H9 (cell line): ENCODE results near the gene FHIT. TPM values are rescaled to one million over a fixed set of nuclear protein-coding genes. Genes with fewer than 3 reads are reported as not detected.

Source experiments
- DNase-seq: peaks from one replicate; pipeline ENCODE4 v3.0.0-alpha.2; 2017
- H2AFZ ChIP-seq: one replicate; pipeline ENCODE4 v1.6.1; 2013; ENCODE audit warnings: mild to moderate bottlenecking, low read length, control low read depth, moderate library complexity
- H2AK5ac ChIP-seq: 2 replicates; pipeline ENCODE4 v1.6.1; 2013; ENCODE audit warnings: low read length, control low read depth, mixed read lengths; ENCODE audit not compliant: insufficient read length
- H2BK120ac ChIP-seq: one replicate; pipeline ENCODE4 v1.6.1; 2013; ENCODE audit warnings: low read depth, mild to moderate bottlenecking, low read length, control low read depth, inconsistent platforms; ENCODE audit not compliant: poor library complexity, severe bottlenecking
- H2BK12ac ChIP-seq: 2 replicates; pipeline ENCODE4 v1.6.1; 2013; ENCODE audit warnings: low read length, control low read depth, mixed read lengths, low read depth; ENCODE audit not compliant: insufficient read length
- H2BK15ac ChIP-seq: 2 replicates; pipeline ENCODE4 v1.6.1; 2013; ENCODE audit warnings: low read depth, low read length, control low read depth
- H2BK20ac ChIP-seq: one replicate; pipeline ENCODE4 v1.6.1; 2013; ENCODE audit warnings: low read depth, mild to moderate bottlenecking, low read length, control low read depth, inconsistent platforms; ENCODE audit not compliant: poor library complexity, severe bottlenecking
- H2BK5ac ChIP-seq: 2 replicates; pipeline ENCODE4 v1.6.1; 2013; ENCODE audit warnings: low read length, control low read depth, mixed read lengths; ENCODE audit not compliant: insufficient read length
- H3K14ac ChIP-seq: 2 replicates; pipeline ENCODE4 v1.6.1; 2013; ENCODE audit warnings: low read length, control low read depth; ENCODE audit not compliant: insufficient read depth
- H3K18ac ChIP-seq: 2 replicates; pipeline ENCODE4 v1.6.1; 2013; ENCODE audit warnings: low read depth, mild to moderate bottlenecking, mixed read lengths, low read length, control low read depth; ENCODE audit not compliant: insufficient read length
- H3K23ac ChIP-seq: 2 replicates; pipeline ENCODE4 v1.6.1; 2013; ENCODE audit warnings: low read length, control low read depth, mixed read lengths, low read depth; ENCODE audit not compliant: insufficient read length
- H3K23me2 ChIP-seq: 2 replicates; pipeline ENCODE4 v1.6.1; 2013; ENCODE audit warnings: low read depth, mild to moderate bottlenecking, mixed read lengths, low read length, control low read depth; ENCODE audit not compliant: insufficient read length, poor library complexity, severe bottlenecking
- H3K27ac ChIP-seq: 2 replicates; pipeline ENCODE4 v1.5.1; 2013; ENCODE audit warnings: low read length, control low read depth, mixed read lengths, low read depth; ENCODE audit not compliant: insufficient read length
- H3K27me3 ChIP-seq: 2 replicates; pipeline ENCODE4 v1.6.1; 2013; ENCODE audit warnings: low read length, control low read depth, inconsistent platforms; ENCODE audit not compliant: insufficient read depth
- H3K4ac ChIP-seq: 2 replicates; pipeline ENCODE4 v1.6.1; 2013; ENCODE audit warnings: low read depth, mild to moderate bottlenecking, control low read depth, inconsistent platforms, low read length, moderate library complexity
- H3K4me1 ChIP-seq: 2 replicates; pipeline ENCODE4 v1.6.1; 2013; ENCODE audit warnings: low read length, control low read depth, inconsistent platforms; ENCODE audit not compliant: insufficient read depth
- H3K4me2 ChIP-seq: 2 replicates; pipeline ENCODE4 v1.6.1; 2013; ENCODE audit warnings: low read length, control low read depth, mixed read lengths; ENCODE audit not compliant: insufficient read length, insufficient read depth
- H3K56ac ChIP-seq: 2 replicates; pipeline ENCODE4 v1.6.1; 2013; ENCODE audit warnings: low read depth, mild to moderate bottlenecking, mixed read lengths, low read length, control low read depth; ENCODE audit not compliant: insufficient read length
- H3K79me1 ChIP-seq: 2 replicates; pipeline ENCODE4 v1.6.1; 2013; ENCODE audit warnings: low read depth, mild to moderate bottlenecking, moderate library complexity, low read length, control low read depth, inconsistent platforms; ENCODE audit not compliant: insufficient read depth, poor library complexity, severe bottlenecking
- H3K79me2 ChIP-seq: 2 replicates; pipeline ENCODE4 v1.6.1; 2013; ENCODE audit warnings: low read length, control low read depth, inconsistent platforms; ENCODE audit not compliant: insufficient read depth
- H3K9ac ChIP-seq: 2 replicates; pipeline ENCODE4 v1.6.1; 2013; ENCODE audit warnings: low read length, control low read depth, mixed read lengths; ENCODE audit not compliant: insufficient read length; ENCODE audit errors: extremely low read depth
- H3K9me3 ChIP-seq: one replicate; pipeline ENCODE4 v1.6.1; 2013; ENCODE audit warnings: low read depth, low read length, inconsistent platforms; ENCODE audit not compliant: control insufficient read depth
- H3T11ph ChIP-seq: one replicate; pipeline ENCODE4 v1.6.1; 2013; ENCODE audit warnings: mild to moderate bottlenecking, low read length, control low read depth, inconsistent platforms
- H4K20me1 ChIP-seq: one replicate; pipeline ENCODE4 v1.6.1; 2013; ENCODE audit not compliant: control insufficient read depth, insufficient read length, insufficient read depth
- H4K5ac ChIP-seq: 2 replicates; pipeline ENCODE4 v1.6.1; 2013; ENCODE audit warnings: low read depth, mild to moderate bottlenecking, mixed read lengths, low read length, control low read depth; ENCODE audit not compliant: insufficient read length
- H4K8ac ChIP-seq: replicated peaks from 2 replicates; pipeline ENCODE4 v1.6.1; 2013; ENCODE audit warnings: low read length, control low read depth, mixed read lengths, low read depth; ENCODE audit not compliant: insufficient read length
- H4K91ac ChIP-seq: 2 replicates; pipeline ENCODE4 v1.6.1; 2013; ENCODE audit warnings: low read depth, mild to moderate bottlenecking, moderate library complexity, mixed read lengths, low read length, control low read depth; ENCODE audit not compliant: insufficient read length
- H3K27ac Mint-ChIP-seq, 3 experiments: 2 replicates in 2 of 3; 3 replicates in 1 of 3; pipeline ENCODE4 v1.8.0; 2020 to 2021; ENCODE audit warnings: mixed read lengths in 3 of 3, mild to moderate bottlenecking in 1 of 3, moderate library complexity in 1 of 3
- H3K27me3 Mint-ChIP-seq: 2 replicates; pipeline ENCODE4 v1.8.0; 2021; ENCODE audit warnings: low read depth, mild to moderate bottlenecking, moderate library complexity, mixed read lengths
- H3K36me3 Mint-ChIP-seq, 3 experiments: 2 replicates in 2 of 3; 3 replicates in 1 of 3; pipeline ENCODE4 v1.8.0; 2020 to 2021; ENCODE audit warnings: low read depth in 3 of 3, mixed read lengths in 3 of 3; ENCODE audit not compliant: insufficient read depth in 1 of 3
- H3K4me1 Mint-ChIP-seq, 2 experiments: 2 replicates each; pipeline ENCODE4 v1.8.0; 2020; ENCODE audit warnings: mixed read lengths in 2 of 2
- H3K4me3 Mint-ChIP-seq, 2 experiments: 2 replicates in 1 of 2; 3 replicates in 1 of 2; pipeline ENCODE4 v1.8.0; 2020 to 2021; ENCODE audit warnings: mild to moderate bottlenecking in 2 of 2, mixed read lengths in 2 of 2, moderate library complexity in 1 of 2
- H3K9me3 Mint-ChIP-seq, 2 experiments: 2 replicates in 1 of 2; 3 replicates in 1 of 2; pipeline ENCODE4 v1.8.0; 2020; ENCODE audit warnings: mild to moderate bottlenecking in 2 of 2, mixed read lengths in 2 of 2, moderate library complexity in 1 of 2
- CTCF ChIP-seq: fragments of 200-600 bp; sonication (generic); conservative IDR thresholded peaks from 3 replicates; pipeline ENCODE4 v1.8.0; 2021; ENCODE audit warnings: antibody characterized with exemption, mild to moderate bottlenecking
- WGBS: extraction: QIAGEN DNeasy Blood & Tissue Kit; methylation state at CpG from one replicate; pipeline ENCODE4 v1.1.7; 2013; ENCODE audit warnings: missing lambda C conversion rate, low lambda C conversion rate, mixed read lengths; ENCODE audit not compliant: insufficient read length; ENCODE audit errors: extremely low coverage; 5-methylcytosine and 5-hydroxymethylcytosine counted together
- total RNA-seq: library from RNA; stranded (reverse); gene quantifications from 2 replicates; pipeline ENCODE4 v1.2.1, GENCODE V29; 2021

FHIT gene
- total RNA-seq, 1 experiment from 2014 or later = 3.0 TPM

- H3K9me3 ChIP-seq = no peaks in the 10 kb centered on the region
- H3K14ac ChIP-seq = no peak overlapping the region
- H3K79me1 ChIP-seq = no peaks in the 10 kb centered on the region
- H3K36me3 Mint-ChIP-seq = peaks cover 0 to 2% (median 0%) of the 10 kb centered on the region in 3 experiments; a peak in 1 of 7 replicates
- no peak overlapping the region for H3T11ph ChIP-seq
- H3K79me2 ChIP-seq = no peaks in the 10 kb centered on the region
- H2BK120ac ChIP-seq = no peak overlapping the region
- no peak overlapping the region for H3K4me3 Mint-ChIP-seq
- H3K23me2 ChIP-seq = no peaks in the 10 kb centered on the region
- no peak overlapping the region for H3K27ac Mint-ChIP-seq
- no peak overlapping the region for H2BK12ac ChIP-seq
- peaks cover 0 to 3% of the 10 kb centered on the region in 2 experiments; a peak in 2 of 5 replicates for H3K9me3 Mint-ChIP-seq
- no peak overlapping the region for H2BK20ac ChIP-seq
- no CpG with 5 or more reads among the region's 2 CpGs for WGBS
- H3K4me2 ChIP-seq = no peak overlapping the region
- no peak overlapping the region for H3K27ac ChIP-seq
- no peaks in the 10 kb centered on the region for H3K27me3 Mint-ChIP-seq
- H2BK15ac ChIP-seq = no peak overlapping the region
- DNase-seq = no peak
- peaks cover 9 to 10% of the 10 kb centered on the region in 2 experiments for H3K4me1 Mint-ChIP-seq
- H2AFZ ChIP-seq = no peak overlapping the region
- H3K56ac ChIP-seq = no peak overlapping the region
- H2AK5ac ChIP-seq = no peak overlapping the region
- H3K9ac ChIP-seq = no peak overlapping the region
- no peak for TF ChIP-seq CTCF
- no peak overlapping the region for H4K5ac ChIP-seq
- H2BK5ac ChIP-seq = no peak overlapping the region
- H3K4me1 ChIP-seq = no peaks in the 10 kb centered on the region; the same call in 1 of the 2 replicates
- no peaks in the 10 kb centered on the region for H3K27me3 ChIP-seq
- no peak overlapping the region for H4K8ac ChIP-seq
- H3K18ac ChIP-seq = no peak overlapping the region
- H3K23ac ChIP-seq = no peak overlapping the region
- H4K91ac ChIP-seq = no peak overlapping the region
- no peak overlapping the region for H3K4ac ChIP-seq
- no peaks in the 10 kb centered on the region for H4K20me1 ChIP-seq
These were observed 73.8 kb downstream of the FHIT start for GRCh38 chr3:61177450-61177849.
